OCI-M2 (cell line): Measurements from ENCODE around the gene RASGRP3.

ENCODE experiments used
- DNase-seq: peaks from one replicate; lab custom pipeline; 2025; ENCODE audit not compliant: unreplicated experiment; lab: John Stamatoyannopoulos, UW

RASGRP3 gene

DNA sequence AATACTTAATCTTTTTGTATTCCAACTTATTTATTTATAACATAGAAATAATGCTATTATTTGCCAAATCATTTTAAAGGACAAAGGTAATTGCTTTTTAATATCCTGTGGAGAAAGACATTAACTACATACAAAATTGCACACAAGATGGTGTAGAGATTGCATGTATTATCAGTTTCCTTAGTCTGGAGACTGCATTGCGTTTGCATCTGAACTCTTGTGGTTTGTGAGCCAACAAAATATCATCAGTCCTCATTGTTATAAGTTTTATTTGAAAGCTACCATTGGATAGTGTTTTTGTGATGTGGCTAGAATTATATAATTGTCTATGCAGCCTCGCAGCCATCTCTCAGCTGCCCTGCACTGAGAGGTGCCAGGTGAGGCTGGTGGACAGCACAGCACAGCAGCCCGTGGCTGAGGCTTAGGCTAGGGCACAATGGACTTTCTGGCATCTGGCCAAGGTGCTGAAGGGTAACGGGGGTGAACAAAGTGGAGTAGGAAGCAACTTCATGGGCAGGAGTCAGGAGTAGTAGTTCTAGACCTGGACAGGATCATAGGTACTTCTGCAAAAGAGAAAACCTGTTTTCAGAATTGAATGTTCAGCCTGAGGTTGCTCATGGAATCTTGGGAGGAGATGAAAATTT lies 15.1 kb downstream of the RASGRP3 start:
- DNase-seq: no peak

GRCh38 chr2:33492399-33493134 lies 16.1 kb downstream of the RASGRP3 start:
- DNase-seq: no peak

GRCh38 chr2:33494155-33494779 lies 17.8 kb downstream of the RASGRP3 start:
- DNase-seq: no peak

DNA sequence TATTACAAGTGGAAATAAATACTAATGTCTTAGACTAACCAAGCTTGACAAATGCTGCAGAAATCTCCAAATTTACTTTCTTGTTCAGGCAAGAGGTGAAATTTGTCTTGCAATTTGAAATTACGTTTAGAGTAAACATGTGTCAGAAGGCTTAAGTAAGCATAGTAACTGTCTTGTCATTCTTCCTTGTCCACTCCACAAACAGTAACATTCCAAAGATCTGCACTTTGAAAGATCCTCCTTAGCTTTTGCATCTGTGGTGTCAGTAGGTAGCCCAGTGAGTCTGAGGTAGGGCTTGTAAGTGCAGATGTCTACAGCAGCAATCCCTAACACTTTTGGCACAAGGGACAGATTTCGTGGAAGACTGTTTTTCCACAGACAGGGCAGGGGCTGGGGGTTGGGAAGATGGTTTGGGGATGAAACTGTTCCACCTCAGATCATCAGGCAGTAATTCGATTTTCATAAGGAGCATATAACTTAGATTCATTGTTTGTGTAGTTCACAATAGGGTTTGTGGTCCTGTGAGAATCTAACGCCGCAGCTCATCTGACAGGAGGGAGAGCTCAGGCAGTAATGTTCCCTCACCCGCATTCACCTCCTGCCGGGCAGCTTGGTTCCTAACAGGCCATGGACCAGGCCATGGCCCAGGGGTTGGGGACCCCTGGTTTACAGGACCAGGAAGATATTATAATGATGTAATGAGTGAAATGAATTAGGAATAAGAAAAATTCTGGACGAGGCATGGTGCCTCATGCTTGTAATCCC lies 18.6 kb downstream of the RASGRP3 start:
- DNase-seq: no peak

DNA sequence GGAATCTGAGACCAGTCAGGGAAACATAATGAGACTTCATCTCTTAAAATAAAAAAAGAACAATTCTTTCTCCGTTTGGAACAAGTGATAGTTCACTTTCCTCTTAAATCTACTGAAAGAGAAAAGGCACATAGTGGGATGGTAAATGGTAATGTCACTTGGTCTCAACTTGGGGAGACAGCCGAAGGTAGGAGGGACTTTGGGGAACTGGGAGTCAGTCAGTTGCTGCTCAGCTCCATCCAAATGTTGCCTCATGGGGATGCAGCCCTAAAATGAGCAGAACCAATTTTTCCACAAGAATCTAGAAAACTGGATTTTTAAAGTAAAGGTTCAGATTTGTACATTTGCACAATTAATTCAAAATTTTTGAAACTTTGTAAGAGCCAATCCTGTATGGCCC lies 19.2 kb downstream of the RASGRP3 start:
- no peak for DNase-seq

DNA sequence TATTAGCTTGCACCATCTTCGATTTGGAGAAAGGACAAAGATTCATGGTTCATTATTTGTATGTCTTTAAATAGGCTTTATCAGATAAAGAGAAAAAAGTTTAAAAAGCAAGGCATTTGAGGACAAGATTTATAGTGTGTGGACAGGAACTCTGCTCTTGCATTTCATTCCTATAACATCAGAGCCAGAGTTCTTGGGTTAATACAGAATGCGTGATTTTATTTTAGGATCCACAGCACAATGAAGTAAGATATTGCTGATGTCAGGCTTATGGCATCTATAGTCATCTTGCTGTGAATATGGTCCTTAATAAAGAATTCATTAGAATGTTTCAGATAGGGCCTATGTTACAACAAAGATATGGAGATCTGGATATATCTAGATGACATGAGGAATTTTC lies 19.7 kb downstream of the RASGRP3 start:
- no peak for DNase-seq

DNA sequence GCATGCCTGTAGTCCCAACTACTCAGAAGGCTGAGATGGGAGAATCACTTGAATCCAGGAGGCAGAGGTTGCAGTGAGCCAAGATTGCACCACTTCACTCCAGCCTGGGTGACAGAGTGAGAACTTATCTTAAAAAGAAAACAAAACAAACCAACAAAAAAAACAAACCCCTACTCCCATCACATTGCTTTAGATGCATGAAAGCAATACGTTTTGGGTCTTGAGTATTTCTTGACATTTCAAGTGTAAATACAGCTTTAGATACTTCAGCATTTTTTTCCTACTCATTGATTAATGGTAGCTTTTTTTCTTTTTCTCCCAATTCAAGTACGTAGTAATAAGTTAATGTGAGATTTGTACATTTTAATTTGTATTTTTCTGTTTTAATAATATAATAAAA lies 20.3 kb downstream of the RASGRP3 start:
- no peak for DNase-seq

- DNase-seq: no peak
Observed at GRCh38 chr2:33497221-33497650, 20.8 kb downstream of the RASGRP3 start.

DNA sequence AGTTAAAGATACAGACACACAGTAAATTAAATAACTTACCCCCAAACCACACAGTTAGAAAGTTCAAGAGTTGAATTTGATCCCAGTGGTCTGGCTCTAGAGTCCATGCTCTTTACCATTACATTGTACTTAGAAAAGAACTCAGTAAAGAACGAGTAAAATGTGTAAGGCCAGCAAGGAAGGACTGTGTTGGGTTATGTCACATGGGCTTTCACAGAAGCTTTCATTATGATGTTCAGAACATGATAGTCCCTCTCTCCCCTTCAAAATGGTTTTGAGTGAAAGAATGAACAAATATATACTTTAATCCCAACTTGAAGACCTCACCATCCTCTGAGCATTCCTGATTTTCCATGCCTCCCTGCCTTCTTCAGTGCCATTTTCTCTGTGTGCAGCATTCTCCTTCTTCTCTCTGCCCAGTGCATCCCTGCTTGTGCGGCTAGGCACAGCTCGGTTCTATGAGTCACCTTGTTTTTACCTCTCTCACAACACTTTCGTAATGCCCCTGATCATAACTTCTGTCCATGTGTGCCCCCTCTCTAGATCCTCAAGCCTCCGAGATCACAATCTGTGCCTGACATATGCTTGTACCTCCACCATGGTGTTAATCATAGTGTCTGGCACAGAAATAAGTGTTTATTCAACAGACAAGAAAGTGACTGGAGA lies 22.0 kb downstream of the RASGRP3 start:
- DNase-seq: no peak

- DNase-seq: no peak
Observed at GRCh38 chr2:33500177-33500576, 23.7 kb downstream of the RASGRP3 start.

DNA sequence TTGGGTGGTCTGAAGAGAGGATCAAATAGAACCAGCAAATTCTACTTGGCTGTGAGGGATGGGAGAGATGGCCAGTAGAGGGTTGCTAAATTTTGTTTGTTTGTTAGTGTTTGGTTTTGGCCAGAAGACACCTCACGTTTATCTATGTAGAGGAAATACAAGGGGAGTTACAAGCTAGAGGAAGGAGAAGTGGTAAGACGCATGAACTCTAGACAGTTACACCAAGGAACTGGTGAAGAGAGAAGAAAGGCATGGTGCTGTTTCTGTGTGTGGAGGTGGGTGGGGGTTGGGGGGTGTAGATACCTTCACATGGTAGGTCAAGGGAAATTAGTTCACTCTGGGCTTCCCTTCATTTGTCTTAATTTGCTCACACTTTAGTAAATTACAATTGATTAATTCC lies 25.6 kb downstream of the RASGRP3 start:
- DNase-seq: no peak

DNA sequence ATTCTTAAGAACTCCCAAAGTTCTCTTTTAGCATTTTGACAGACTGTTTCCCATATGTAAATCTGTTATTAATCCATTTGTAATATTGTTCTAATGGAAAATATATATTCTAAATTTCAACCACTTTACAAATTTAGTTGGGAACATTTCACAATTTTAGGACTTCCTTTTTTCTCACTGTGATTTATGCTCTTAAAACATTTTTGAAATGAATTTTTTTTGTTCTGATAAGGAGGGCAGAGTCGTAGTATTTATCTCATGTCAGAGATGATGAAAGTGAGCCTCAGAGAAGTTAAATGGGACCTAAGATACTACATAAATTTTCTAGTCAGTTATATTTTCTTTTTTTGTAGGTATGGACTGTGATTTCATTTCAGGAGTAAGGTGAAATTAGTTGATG lies 26.6 kb downstream of the RASGRP3 start:
- DNase-seq: no peak

DNA sequence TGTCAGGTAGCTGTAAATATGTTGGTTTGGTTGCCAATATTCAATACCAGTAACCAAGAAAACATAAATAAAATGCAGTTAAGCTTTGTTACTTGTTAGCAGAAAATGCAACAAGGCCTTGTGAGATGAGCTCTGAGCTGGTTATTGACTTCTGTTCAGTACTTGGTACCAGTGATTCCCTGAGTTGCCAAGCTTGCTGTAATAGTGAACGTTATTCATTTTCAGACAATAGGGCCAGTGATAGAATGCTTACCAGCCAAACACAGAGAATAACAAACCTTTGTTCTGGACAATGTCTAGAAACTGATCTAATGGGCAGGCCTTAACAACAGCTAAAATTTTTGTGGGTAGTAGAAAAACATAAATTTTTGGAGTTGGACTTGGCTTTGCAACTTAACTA lies 29.5 kb downstream of the RASGRP3 start:
- no peak for DNase-seq

- no peak for DNase-seq
Observed at GRCh38 chr2:33509908-33510585, 33.6 kb downstream of the RASGRP3 start.

DNA sequence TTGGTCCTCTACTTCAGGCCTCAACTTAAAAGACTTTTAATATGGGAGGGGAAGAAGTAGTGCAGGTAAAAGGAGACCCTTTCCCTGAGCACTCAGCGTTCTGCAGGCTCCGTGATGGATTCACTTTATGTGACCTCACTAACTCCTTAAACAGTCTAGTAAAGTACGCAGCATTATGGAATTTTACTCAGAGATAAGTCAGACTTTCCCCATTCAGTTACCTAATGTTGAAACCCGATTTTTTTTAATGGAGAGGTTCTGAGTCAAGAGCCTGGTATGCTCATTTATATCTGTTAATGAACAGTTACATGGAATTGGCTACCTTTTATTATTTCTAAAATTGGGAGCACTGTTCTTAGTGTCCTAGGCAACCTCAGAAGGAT lies 34.1 kb downstream of the RASGRP3 start:
- DNase-seq: no peak

DNA sequence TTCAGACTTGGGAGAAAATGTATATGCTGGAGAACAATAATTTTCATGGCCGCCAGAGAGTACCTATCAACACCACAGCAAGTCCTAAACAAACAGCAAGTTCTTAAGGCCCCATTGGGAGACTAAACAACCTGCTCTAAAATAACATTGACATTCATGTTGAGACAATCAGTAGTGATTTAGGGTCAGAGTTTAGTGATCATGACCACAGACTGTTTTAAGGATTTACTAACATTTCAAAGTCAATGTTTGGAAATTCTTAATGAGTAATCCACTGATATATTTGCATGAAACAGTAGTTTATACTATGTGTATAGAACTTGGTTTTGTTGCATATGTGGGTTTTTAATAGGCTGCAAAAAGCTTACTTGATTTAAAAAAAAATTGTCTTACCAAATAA lies 34.7 kb downstream of the RASGRP3 start:
- no peak for DNase-seq

DNA sequence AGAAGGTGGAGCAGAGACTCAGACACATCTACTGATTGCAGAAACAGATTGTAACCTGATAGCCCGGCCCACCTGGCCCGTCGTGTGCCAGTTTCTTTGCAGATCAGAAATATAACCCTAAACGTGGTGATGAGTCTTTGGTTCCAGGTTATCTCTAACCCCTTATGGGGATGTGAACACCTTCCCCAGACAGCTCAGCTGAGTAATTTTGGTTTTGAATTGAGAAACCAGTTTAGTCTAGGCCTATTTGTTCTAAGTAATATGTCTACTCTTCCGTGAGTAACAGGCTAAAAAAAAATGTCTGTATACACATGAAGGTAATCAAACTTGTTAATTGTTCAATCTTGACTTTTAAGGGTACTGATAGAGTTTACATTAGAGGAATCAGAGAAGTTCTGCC lies 35.7 kb downstream of the RASGRP3 start:
- DNase-seq: no peak

GRCh38 chr2:33513480-33513879 lies 37.0 kb downstream of the RASGRP3 start:
- DNase-seq: no peak

DNA sequence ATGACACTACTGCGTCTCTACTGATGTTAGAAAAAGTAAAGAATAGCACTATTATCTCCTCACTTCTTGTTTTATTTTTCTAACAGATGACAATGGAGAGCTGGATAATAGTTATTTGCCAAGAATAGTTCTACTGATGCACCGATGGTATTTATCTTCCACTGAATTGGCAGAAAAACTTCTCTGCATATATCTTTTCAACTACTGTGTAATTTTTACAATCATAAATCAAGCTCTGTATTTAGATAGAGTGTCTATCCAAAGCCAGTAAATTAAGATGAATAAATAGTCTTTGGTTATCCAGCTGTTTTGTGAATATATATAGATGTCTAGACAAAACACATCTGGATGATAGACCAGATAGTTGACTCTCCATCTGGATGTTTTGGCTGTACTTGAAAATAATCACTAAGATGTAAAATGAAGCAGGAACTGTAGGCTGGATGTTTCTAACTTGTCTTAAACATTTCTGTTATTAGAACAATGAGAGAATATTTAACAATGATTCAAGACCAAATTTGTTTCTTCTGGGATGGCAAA lies 40.1 kb downstream of the RASGRP3 start:
- DNase-seq: no peak

- no peak for DNase-seq
Observed at GRCh38 chr2:33518200-33518599, 41.8 kb downstream of the RASGRP3 start.
